SK-N-SH (cell line): ENCODE data around the gene PCNX2. TPM values are rescaled to one million over a fixed set of nuclear protein-coding genes. Genes with fewer than 3 reads are reported as not detected.

Experiments used
- CTCF ChIA-PET: fragments of 300-600, 350-600 bp; formaldehyde crosslinking; extraction: SDS; loops from one replicate; lab custom pipeline; 2021; lab: Yijun Ruan, JAX
- POLR2A ChIA-PET: fragments of 350-600 bp; sonication (Branson Sonifier 250); formaldehyde crosslinking; extraction: SDS; loops from one replicate; lab custom pipeline; 2020; ENCODE audit warnings: antibody characterized with exemption, inconsistent platforms; lab: Yijun Ruan, JAX
- DNase-seq: peaks from one replicate; pipeline ENCODE4 v3.0.0; 2012
- H2AFZ ChIP-seq: fragments of 200-600 bp; sonication (generic); 2 replicates; pipeline ENCODE4 v1.8.1; 2016; ENCODE audit warnings: antibody characterized with exemption, mild to moderate bottlenecking, low read depth
- H3F3A ChIP-seq: fragments of 200-600 bp; sonication (generic); replicated peaks from 2 replicates; pipeline ENCODE3; 2016; ENCODE audit warnings: antibody characterized with exemption, mild to moderate bottlenecking; ENCODE audit not compliant: insufficient read depth
- H3K27ac ChIP-seq, 2 experiments: fragments of 200-500 bp in 1 of 2; fragments of 200-600 bp in 1 of 2; sonication (Bioruptor generic) in 1 of 2; sonication (generic), shearing (Covaris generic) in 1 of 2; 2 replicates each; pipeline versions ENCODE4 v1.5.1 to v1.6.1; 2014 to 2016; ENCODE audit warnings: low read depth in 2 of 2, inconsistent platforms in 1 of 2, low read length in 1 of 2, mild to moderate bottlenecking in 1 of 2, mixed read lengths in 1 of 2
- H3K27me3 ChIP-seq: fragments of 200-600 bp; sonication (generic), shearing (Covaris generic); 2 replicates; pipeline ENCODE4 v1.6.1; 2016; ENCODE audit warnings: mixed run types; ENCODE audit not compliant: insufficient read depth
- H3K36me3 ChIP-seq, 2 experiments: fragments of 200-500 bp in 1 of 2; fragments of 200-600 bp in 1 of 2; sonication (Bioruptor generic) in 1 of 2; sonication (generic) in 1 of 2; replicated peaks in 1 of 2; 2 replicates each; pipeline versions ENCODE3 to v1.5.1; 2014 to 2016; ENCODE audit warnings: low read length in 1 of 2, mild to moderate bottlenecking in 1 of 2; ENCODE audit not compliant: insufficient read depth in 2 of 2, control insufficient read depth in 1 of 2
- H3K4me1 ChIP-seq, 2 experiments: fragments of 200-500 bp in 1 of 2; fragments of 200-600 bp in 1 of 2; sonication (Bioruptor generic) in 1 of 2; sonication (generic), shearing (Covaris generic) in 1 of 2; 2 replicates each; pipeline versions ENCODE4 v1.5.1 to v1.6.1; 2014 to 2016; ENCODE audit warnings: low read depth in 1 of 2, low read length in 1 of 2, mixed run types in 1 of 2; ENCODE audit not compliant: insufficient read depth in 2 of 2, control insufficient read depth in 1 of 2
- H3K4me2 ChIP-seq: fragments of 200-600 bp; sonication (generic), shearing (Covaris generic); 2 replicates; pipeline ENCODE4 v1.6.1; 2017; ENCODE audit warnings: mixed run types
- H3K4me3 ChIP-seq, 2 experiments: fragments of 200-500 bp in 1 of 2; fragments of 200-600 bp in 1 of 2; sonication (Bioruptor generic) in 1 of 2; sonication (generic), shearing (Covaris generic) in 1 of 2; 2 replicates each; pipeline versions ENCODE4 v1.5.1 to v1.8.1; 2014 to 2016; ENCODE audit warnings: low read depth in 2 of 2, inconsistent platforms in 1 of 2, low read length in 1 of 2, mild to moderate bottlenecking in 1 of 2, mixed read lengths in 1 of 2, moderate library complexity in 1 of 2
- H3K79me2 ChIP-seq: fragments of 200-600 bp; sonication (generic); 2 replicates; pipeline ENCODE4 v1.8.1; 2017; ENCODE audit warnings: mild to moderate bottlenecking; ENCODE audit not compliant: insufficient read depth
- H3K9ac ChIP-seq: fragments of 200-600 bp; sonication (generic); 2 replicates; pipeline ENCODE4 v1.6.1; 2017; ENCODE audit warnings: mixed run types
- H3K9me2 ChIP-seq: fragments of 200-600 bp; sonication (generic); 2 replicates; pipeline ENCODE4 v1.6.1; 2017; ENCODE audit warnings: mixed run types
- H3K9me3 ChIP-seq: fragments of 200-600 bp; sonication (generic); 2 replicates; pipeline ENCODE4 v1.6.1; 2017; ENCODE audit warnings: mixed run types, mild to moderate bottlenecking, moderate library complexity
- H4K20me1 ChIP-seq: fragments of 200-600 bp; sonication (generic); 2 replicates; pipeline ENCODE4 v1.6.1; 2017; ENCODE audit warnings: mild to moderate bottlenecking, mixed run types; ENCODE audit not compliant: insufficient read depth
- CHD2 ChIP-seq: fragments of 150-350 bp; IDR thresholded peaks from 2 replicates; pipeline ENCODE4 v1.6.1; 2018; ENCODE audit warnings: low read length; ENCODE audit not compliant: partially characterized antibody
- FOSL2 ChIP-seq: IDR thresholded peaks from 2 replicates; pipeline ENCODE4 v1.4.0; 2012; ENCODE audit warnings: low read depth, mild to moderate bottlenecking, moderate library complexity, borderline replicate concordance
- FOXM1 ChIP-seq: IDR thresholded peaks from 2 replicates; pipeline ENCODE4 v1.4.0; 2012; ENCODE audit warnings: low read depth, mild to moderate bottlenecking
- GABPA ChIP-seq: IDR thresholded peaks from 2 replicates; pipeline ENCODE4 v1.4.0; 2012; ENCODE audit warnings: low read depth, mild to moderate bottlenecking
- GATA2 ChIP-seq: sonication (generic); formaldehyde crosslinking; IDR thresholded peaks from 2 replicates; pipeline ENCODE4 v1.5.0; 2020; ENCODE audit warnings: mild to moderate bottlenecking, missing genetic modification reagents
- MEF2A ChIP-seq: IDR thresholded peaks from 2 replicates; pipeline ENCODE4 v1.4.0; 2012; ENCODE audit warnings: low read depth, borderline replicate concordance
- NFIC ChIP-seq: IDR thresholded peaks from 2 replicates; pipeline ENCODE4 v1.4.0; 2012; ENCODE audit warnings: borderline replicate concordance
- POLR2AphosphoS5 ChIP-seq: IDR thresholded peaks from 2 replicates; pipeline ENCODE4 v1.6.1; 2012; ENCODE audit warnings: low read depth, low read length
- RAD21 ChIP-seq: IDR thresholded peaks from 2 replicates; pipeline ENCODE4 v1.6.1; 2012; ENCODE audit warnings: mild to moderate bottlenecking, low read length
- RCOR1 ChIP-seq: fragments of 150-350 bp; IDR thresholded peaks from 2 replicates; pipeline ENCODE4 v1.6.1; 2017; ENCODE audit warnings: antibody characterized with exemption, low read length
- SIN3A ChIP-seq: IDR thresholded peaks from 2 replicates; pipeline ENCODE4 v1.6.1; 2012; ENCODE audit warnings: low read depth, mild to moderate bottlenecking, low read length, moderate library complexity, borderline replicate concordance
- SMC3 ChIP-seq: IDR thresholded peaks from 2 replicates; pipeline ENCODE4 v1.6.1; 2012; ENCODE audit warnings: low read depth, low read length, improper control_type of control experiment
- TAF1 ChIP-seq: IDR thresholded peaks from 2 replicates; pipeline ENCODE4 v1.6.1; 2012; ENCODE audit warnings: low read depth, mild to moderate bottlenecking, low read length, moderate library complexity, borderline replicate concordance
- WGBS: methylation state at CpG from one replicate; pipeline ENCODE4 v1.1.6; 2017; ENCODE audit warnings: low lambda C conversion rate; 5-methylcytosine and 5-hydroxymethylcytosine counted together
- polyA plus RNA-seq, 3 experiments: library from polyadenylated mRNA; depleted of rRNA; stranded (reverse); fragments of >200 nt; gene quantifications; 2 replicates each; pipeline ENCODE4 v1.2.3, GENCODE V29; 2012
- TF ChIP-seq, protein P1 (sequence below): IDR thresholded peaks from 2 replicates; pipeline ENCODE4 v1.4.0; 2012; ENCODE audit warnings: low read depth
- TF ChIP-seq, protein P2 (sequence below): fragments of 150-350 bp; IDR thresholded peaks from 2 replicates; pipeline ENCODE4 v1.6.1; 2017; ENCODE audit warnings: antibody characterized with exemption, low read length, low read depth, borderline replicate concordance
- TF ChIP-seq, protein P3 (sequence below): IDR thresholded peaks from 2 replicates; pipeline ENCODE4; 2012
- TF ChIP-seq, protein P4 (sequence below): IDR thresholded peaks from 2 replicates; pipeline ENCODE4 v1.6.1; 2012; ENCODE audit warnings: mild to moderate bottlenecking, low read depth, low read length, moderate library complexity
- TF ChIP-seq, protein P5 (sequence below): IDR thresholded peaks from 2 replicates; pipeline ENCODE4 v1.4.0; 2012; ENCODE audit warnings: low read depth, borderline replicate concordance

Gene PCNX2
- polyA plus RNA-seq, 1 of the 3 experiments (the other 2 are of a cell fraction), result 10.6 TPM

DNA sequence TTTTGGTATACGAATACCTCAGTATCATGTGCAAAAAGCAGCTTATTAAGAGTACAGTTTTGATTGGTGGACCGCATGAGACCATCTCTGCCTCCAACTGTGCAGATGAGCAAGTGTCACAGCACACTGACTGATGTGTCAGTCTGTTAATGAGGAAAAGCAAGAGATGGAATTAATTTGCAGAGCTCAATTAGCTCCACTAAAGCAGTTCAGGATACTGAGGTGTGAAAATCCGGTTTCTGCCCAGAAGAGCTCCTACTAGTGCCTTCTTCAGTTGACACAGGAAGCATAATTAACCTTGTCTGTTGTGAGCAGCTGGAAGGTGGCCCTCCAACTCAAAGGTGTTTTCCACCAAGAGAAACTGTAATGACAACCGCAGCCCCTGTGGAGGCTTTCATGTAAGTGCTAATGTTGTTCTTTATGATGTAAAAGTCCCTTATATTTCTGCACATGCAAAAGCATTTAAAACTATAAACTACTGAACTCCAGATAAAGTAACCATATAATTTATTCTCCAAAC lies 44.3 kb downstream of the PCNX2 start:
- Histone ChIP-seq H3K79me2 (no peaks in the 10 kb centered on the region), H3K4me2 (no peak overlapping the region), H3F3A (no peaks in the 10 kb centered on the region), H3K27ac (no peak overlapping the region), H3K27me3 (no peaks in the 10 kb centered on the region), H3K9me2 (no peaks in the 10 kb centered on the region), H3K4me3 (no peak overlapping the region), H2AFZ (no peak overlapping the region), H3K9me3 (no peaks in the 10 kb centered on the region), H3K4me1 (peaks cover 0 to 1% of the 10 kb centered on the region in 2 experiments; a peak in 2 of 4 replicates), H3K36me3 (peaks cover 18 to 47% of the 10 kb centered on the region in 2 experiments), H3K9ac (no peak overlapping the region), H4K20me1 (no peaks in the 10 kb centered on the region)
- WGBS, result 95% methylated on average over 4 of the region's 4 CpGs
- TF ChIP-seq GABPA (no peak), FOSL2 (no peak), SIN3A (no peak), CHD2 (no peak), FOXM1 (no peak), GATA2 (CRISPR knock-in tag) (no peak)
- TF ChIP-seq, protein P1, sequence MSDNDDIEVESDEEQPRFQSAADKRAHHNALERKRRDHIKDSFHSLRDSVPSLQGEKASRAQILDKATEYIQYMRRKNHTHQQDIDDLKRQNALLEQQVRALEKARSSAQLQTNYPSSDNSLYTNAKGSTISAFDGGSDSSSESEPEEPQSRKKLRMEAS, result no peak
- TF ChIP-seq, protein P2, sequence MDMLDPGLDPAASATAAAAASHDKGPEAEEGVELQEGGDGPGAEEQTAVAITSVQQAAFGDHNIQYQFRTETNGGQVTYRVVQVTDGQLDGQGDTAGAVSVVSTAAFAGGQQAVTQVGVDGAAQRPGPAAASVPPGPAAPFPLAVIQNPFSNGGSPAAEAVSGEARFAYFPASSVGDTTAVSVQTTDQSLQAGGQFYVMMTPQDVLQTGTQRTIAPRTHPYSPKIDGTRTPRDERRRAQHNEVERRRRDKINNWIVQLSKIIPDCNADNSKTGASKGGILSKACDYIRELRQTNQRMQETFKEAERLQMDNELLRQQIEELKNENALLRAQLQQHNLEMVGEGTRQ, result no peak
- TF ChIP-seq, protein P3, sequence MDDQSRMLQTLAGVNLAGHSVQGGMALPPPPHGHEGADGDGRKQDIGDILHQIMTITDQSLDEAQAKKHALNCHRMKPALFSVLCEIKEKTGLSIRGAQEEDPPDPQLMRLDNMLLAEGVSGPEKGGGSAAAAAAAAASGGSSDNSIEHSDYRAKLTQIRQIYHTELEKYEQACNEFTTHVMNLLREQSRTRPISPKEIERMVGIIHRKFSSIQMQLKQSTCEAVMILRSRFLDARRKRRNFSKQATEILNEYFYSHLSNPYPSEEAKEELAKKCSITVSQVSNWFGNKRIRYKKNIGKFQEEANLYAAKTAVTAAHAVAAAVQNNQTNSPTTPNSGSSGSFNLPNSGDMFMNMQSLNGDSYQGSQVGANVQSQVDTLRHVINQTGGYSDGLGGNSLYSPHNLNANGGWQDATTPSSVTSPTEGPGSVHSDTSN, result no peak
- no peak for DNase-seq
- CTCF ChIA-PET, result no interaction called here
- POLR2A ChIA-PET, result no interaction called here

DNA sequence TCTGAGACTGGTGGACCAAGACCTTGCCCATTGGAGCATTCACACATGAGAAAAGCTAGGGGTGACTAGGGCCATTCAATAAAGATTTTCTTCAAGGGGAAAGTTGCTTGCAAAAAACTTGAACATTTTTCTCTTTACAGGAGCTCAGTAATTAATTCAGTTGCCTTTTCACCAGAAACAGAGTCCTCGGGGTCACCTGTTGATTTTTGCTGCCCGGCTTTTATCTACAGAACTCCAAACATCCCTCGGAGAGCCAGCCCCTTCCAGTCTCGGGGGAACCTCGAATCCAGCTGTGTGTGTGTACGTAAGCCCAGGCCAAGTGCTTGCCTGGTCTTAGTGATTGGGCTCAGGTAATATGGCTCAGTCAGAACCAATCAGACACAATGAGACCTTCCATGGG lies 47.5 kb downstream of the PCNX2 start:
- Histone ChIP-seq H3K4me2 (no peak overlapping the region), H4K20me1 (no peaks in the 10 kb centered on the region), H3K27ac (no peak overlapping the region), H3F3A (no peaks in the 10 kb centered on the region), H3K9me3 (no peaks in the 10 kb centered on the region), H3K79me2 (no peaks in the 10 kb centered on the region), H3K36me3 (peaks cover 18 to 46% of the 10 kb centered on the region in 2 experiments), H3K4me1 (no peaks in the 10 kb centered on the region; a peak in 1 of 4 replicates), H3K9ac (no peak overlapping the region), H3K27me3 (no peaks in the 10 kb centered on the region), H2AFZ (no peak overlapping the region), H3K9me2 (no peaks in the 10 kb centered on the region), H3K4me3 (no peak overlapping the region)
- ChIA-PET POLR2A (no interaction called here), CTCF (no interaction called here)
- WGBS, result 97% methylated on average over 6 of the region's 6 CpGs
- DNase-seq, result no peak
- TF ChIP-seq, protein P3, result no peak
- no peak for TF ChIP-seq MEF2A
- TF ChIP-seq SMC3, result no peak
- TF ChIP-seq, protein P4, sequence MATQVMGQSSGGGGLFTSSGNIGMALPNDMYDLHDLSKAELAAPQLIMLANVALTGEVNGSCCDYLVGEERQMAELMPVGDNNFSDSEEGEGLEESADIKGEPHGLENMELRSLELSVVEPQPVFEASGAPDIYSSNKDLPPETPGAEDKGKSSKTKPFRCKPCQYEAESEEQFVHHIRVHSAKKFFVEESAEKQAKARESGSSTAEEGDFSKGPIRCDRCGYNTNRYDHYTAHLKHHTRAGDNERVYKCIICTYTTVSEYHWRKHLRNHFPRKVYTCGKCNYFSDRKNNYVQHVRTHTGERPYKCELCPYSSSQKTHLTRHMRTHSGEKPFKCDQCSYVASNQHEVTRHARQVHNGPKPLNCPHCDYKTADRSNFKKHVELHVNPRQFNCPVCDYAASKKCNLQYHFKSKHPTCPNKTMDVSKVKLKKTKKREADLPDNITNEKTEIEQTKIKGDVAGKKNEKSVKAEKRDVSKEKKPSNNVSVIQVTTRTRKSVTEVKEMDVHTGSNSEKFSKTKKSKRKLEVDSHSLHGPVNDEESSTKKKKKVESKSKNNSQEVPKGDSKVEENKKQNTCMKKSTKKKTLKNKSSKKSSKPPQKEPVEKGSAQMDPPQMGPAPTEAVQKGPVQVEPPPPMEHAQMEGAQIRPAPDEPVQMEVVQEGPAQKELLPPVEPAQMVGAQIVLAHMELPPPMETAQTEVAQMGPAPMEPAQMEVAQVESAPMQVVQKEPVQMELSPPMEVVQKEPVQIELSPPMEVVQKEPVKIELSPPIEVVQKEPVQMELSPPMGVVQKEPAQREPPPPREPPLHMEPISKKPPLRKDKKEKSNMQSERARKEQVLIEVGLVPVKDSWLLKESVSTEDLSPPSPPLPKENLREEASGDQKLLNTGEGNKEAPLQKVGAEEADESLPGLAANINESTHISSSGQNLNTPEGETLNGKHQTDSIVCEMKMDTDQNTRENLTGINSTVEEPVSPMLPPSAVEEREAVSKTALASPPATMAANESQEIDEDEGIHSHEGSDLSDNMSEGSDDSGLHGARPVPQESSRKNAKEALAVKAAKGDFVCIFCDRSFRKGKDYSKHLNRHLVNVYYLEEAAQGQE, result no peak
- TF ChIP-seq, protein P5, sequence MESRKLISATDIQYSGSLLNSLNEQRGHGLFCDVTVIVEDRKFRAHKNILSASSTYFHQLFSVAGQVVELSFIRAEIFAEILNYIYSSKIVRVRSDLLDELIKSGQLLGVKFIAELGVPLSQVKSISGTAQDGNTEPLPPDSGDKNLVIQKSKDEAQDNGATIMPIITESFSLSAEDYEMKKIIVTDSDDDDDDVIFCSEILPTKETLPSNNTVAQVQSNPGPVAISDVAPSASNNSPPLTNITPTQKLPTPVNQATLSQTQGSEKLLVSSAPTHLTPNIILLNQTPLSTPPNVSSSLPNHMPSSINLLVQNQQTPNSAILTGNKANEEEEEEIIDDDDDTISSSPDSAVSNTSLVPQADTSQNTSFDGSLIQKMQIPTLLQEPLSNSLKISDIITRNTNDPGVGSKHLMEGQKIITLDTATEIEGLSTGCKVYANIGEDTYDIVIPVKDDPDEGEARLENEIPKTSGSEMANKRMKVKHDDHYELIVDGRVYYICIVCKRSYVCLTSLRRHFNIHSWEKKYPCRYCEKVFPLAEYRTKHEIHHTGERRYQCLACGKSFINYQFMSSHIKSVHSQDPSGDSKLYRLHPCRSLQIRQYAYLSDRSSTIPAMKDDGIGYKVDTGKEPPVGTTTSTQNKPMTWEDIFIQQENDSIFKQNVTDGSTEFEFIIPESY, result no peak
- TF ChIP-seq TAF1, result no peak
- TF ChIP-seq, protein P2, result no peak
- TF ChIP-seq NFIC, result no peak
- no peak for TF ChIP-seq RAD21
- TF ChIP-seq RCOR1, result no peak
- TF ChIP-seq POLR2AphosphoS5, result no peak
